Esophagus squamous epithelium (tissue), 4 donors: ENCODE data around the gene HERC3.

Source experiments
- CTCF ChIP-seq, 6 experiments: fragments of 450-650 bp in 4 of 6; fragments of 200-600 bp in 2 of 6; sonication (generic) in 2 of 6; IDR thresholded peaks; one replicate each; pipeline ENCODE4 v1.5.1; 2016 to 2019; ENCODE audit warnings: antibody characterized with exemption in 6 of 6, mild to moderate bottlenecking in 4 of 6, moderate library complexity in 4 of 6
- POLR2A ChIP-seq, 4 donors: fragments of 450-650 bp; IDR thresholded peaks; one replicate each; pipeline ENCODE4 v1.6.1; 2017; ENCODE audit warnings: antibody characterized with exemption in 4 of 4, mild to moderate bottlenecking in 4 of 4, moderate library complexity in 3 of 4

GRCh38 chr4:88690355-88690754, 98.1 kb downstream of the HERC3 start:
- TF ChIP-seq CTCF (IDR thresholded peaks at IDR 0.05) (no peak), POLR2A (IDR thresholded peaks at IDR 0.05) (no peak)
